ENCODE data around the gene CCL7.

Gene CCL7

DNA sequence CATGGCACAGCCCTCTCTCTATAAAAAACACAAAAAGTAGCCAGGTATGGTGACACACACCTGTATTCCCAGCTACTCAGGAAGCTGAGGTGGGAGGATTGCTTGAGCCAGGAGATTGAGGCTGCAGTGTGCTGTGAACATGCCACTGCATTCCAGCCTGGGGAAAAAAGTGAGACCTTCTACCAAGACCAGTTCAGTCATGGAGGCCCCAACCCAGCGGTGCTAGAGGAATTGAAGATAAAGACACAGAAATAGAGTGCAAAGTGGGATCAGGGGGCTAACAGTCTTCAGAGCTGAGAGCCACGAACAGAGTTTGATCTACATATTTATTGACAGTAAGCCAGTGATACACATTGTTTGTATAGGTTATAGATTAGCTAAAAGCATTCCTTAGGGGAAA is 33.6 kb downstream of the CCL7 start:
- no peak overlapping the region for H3K27ac ChIP-seq (replicated peaks)
- no peak for TF ChIP-seq GABPA (IDR thresholded peaks at IDR 0.05; ENCODE audit: low read depth)
- TF ChIP-seq POLR2AphosphoS5 (IDR thresholded peaks at IDR 0.05; ENCODE audit: low read depth) = no peak
- TF ChIP-seq, protein P1, sequence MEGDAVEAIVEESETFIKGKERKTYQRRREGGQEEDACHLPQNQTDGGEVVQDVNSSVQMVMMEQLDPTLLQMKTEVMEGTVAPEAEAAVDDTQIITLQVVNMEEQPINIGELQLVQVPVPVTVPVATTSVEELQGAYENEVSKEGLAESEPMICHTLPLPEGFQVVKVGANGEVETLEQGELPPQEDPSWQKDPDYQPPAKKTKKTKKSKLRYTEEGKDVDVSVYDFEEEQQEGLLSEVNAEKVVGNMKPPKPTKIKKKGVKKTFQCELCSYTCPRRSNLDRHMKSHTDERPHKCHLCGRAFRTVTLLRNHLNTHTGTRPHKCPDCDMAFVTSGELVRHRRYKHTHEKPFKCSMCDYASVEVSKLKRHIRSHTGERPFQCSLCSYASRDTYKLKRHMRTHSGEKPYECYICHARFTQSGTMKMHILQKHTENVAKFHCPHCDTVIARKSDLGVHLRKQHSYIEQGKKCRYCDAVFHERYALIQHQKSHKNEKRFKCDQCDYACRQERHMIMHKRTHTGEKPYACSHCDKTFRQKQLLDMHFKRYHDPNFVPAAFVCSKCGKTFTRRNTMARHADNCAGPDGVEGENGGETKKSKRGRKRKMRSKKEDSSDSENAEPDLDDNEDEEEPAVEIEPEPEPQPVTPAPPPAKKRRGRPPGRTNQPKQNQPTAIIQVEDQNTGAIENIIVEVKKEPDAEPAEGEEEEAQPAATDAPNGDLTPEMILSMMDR (IDR thresholded peaks at IDR 0.05; ENCODE audit: insufficient read depth, low read length) = no peak
- TF ChIP-seq, protein P2, sequence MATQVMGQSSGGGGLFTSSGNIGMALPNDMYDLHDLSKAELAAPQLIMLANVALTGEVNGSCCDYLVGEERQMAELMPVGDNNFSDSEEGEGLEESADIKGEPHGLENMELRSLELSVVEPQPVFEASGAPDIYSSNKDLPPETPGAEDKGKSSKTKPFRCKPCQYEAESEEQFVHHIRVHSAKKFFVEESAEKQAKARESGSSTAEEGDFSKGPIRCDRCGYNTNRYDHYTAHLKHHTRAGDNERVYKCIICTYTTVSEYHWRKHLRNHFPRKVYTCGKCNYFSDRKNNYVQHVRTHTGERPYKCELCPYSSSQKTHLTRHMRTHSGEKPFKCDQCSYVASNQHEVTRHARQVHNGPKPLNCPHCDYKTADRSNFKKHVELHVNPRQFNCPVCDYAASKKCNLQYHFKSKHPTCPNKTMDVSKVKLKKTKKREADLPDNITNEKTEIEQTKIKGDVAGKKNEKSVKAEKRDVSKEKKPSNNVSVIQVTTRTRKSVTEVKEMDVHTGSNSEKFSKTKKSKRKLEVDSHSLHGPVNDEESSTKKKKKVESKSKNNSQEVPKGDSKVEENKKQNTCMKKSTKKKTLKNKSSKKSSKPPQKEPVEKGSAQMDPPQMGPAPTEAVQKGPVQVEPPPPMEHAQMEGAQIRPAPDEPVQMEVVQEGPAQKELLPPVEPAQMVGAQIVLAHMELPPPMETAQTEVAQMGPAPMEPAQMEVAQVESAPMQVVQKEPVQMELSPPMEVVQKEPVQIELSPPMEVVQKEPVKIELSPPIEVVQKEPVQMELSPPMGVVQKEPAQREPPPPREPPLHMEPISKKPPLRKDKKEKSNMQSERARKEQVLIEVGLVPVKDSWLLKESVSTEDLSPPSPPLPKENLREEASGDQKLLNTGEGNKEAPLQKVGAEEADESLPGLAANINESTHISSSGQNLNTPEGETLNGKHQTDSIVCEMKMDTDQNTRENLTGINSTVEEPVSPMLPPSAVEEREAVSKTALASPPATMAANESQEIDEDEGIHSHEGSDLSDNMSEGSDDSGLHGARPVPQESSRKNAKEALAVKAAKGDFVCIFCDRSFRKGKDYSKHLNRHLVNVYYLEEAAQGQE (IDR thresholded peaks at IDR 0.05; ENCODE audit: insufficient replicate concordance, low read depth) = no peak
- TF ChIP-seq SPI1 (IDR thresholded peaks at IDR 0.05; ENCODE audit: borderline replicate concordance, low read depth) = no peak
- H3K4me3 ChIP-seq (replicated peaks; ENCODE audit: insufficient read depth, low read length) = no peak overlapping the region
- H3K27me3 ChIP-seq (ENCODE audit: insufficient read depth, poor library complexity, severe bottlenecking) = no peaks in the 10 kb centered on the region
- DNase-seq (ENCODE audit: low read depth in 1 of 2, low spot score in 1 of 2) = no peak

DNA sequence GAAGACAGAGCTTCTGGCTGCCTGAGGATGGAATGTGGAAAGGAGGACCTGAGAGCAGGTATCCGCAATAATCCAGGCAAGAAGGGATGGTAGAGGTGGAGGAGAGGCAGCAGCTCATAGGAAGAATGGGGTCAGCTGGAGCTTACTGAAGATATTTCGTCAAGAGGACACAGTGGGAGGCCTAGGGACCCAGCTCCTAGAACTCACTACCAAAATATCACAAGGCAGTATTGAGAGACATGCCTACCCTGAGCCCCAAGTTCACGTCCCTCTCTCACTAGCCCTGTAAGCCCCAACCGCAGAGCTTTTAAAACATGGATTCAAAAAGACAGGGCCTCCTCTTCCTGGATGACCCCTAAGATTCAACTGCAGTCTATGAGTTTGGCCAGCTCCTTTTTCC is 35.0 kb downstream of the CCL7 start:
- Histone ChIP-seq H3K4me3 (replicated peaks; ENCODE audit: insufficient read depth, low read length) (no peak overlapping the region), H3K27ac (replicated peaks) (no peak overlapping the region), H3K27me3 (ENCODE audit: insufficient read depth, poor library complexity, severe bottlenecking) (no peaks in the 10 kb centered on the region)
- TF ChIP-seq GABPA (IDR thresholded peaks at IDR 0.05; ENCODE audit: low read depth) (no peak), SPI1 (IDR thresholded peaks at IDR 0.05; ENCODE audit: borderline replicate concordance, low read depth) (no peak), POLR2AphosphoS5 (IDR thresholded peaks at IDR 0.05; ENCODE audit: low read depth) (no peak)
- TF ChIP-seq, protein P2 (IDR thresholded peaks at IDR 0.05; ENCODE audit: insufficient replicate concordance, low read depth) = no peak
- TF ChIP-seq, protein P1 (IDR thresholded peaks at IDR 0.05; ENCODE audit: insufficient read depth, low read length) = no peak
- no peak for DNase-seq (ENCODE audit: low read depth in 1 of 2, low spot score in 1 of 2)

DNA sequence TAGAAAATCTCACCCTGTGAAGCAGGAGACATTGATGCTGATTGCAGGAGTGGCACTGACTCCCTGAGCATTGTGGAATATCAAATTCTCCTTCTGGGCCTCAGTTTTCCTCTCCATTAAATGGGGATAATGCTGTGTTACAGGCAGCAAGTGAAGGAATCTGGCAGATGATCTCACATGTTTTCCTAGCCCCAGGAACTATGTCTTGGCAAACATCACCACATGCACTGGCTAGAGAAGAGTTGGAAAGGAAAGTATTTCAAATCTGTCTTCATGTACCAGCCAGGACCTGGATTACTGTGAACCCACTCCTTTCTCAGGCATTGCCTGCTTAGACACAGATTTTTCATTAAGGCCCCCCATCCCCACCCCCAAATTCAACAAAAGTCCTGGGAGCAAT is 35.6 kb downstream of the CCL7 start:
- Histone ChIP-seq H3K27me3 (ENCODE audit: insufficient read depth, poor library complexity, severe bottlenecking) (no peaks in the 10 kb centered on the region), H3K27ac (replicated peaks) (no peak overlapping the region), H3K4me3 (replicated peaks; ENCODE audit: insufficient read depth, low read length) (no peak overlapping the region)
- DNase-seq (ENCODE audit: low read depth in 1 of 2, low spot score in 1 of 2) = no peak
- TF ChIP-seq, protein P2 (IDR thresholded peaks at IDR 0.05; ENCODE audit: insufficient replicate concordance, low read depth) = no peak
- TF ChIP-seq, protein P1 (IDR thresholded peaks at IDR 0.05; ENCODE audit: insufficient read depth, low read length) = no peak
- no peak for TF ChIP-seq GABPA (IDR thresholded peaks at IDR 0.05; ENCODE audit: low read depth)
- no peak for TF ChIP-seq SPI1 (IDR thresholded peaks at IDR 0.05; ENCODE audit: borderline replicate concordance, low read depth)
- TF ChIP-seq POLR2AphosphoS5 (IDR thresholded peaks at IDR 0.05; ENCODE audit: low read depth) = no peak

All from HL-60 (cell line).